ENCODE data around the gene XPA.
"Not testable (repeated sequence)": the region's sequence is repeated elsewhere in the genome, so short reads cannot be mapped to it uniquely, and the experiment has no call there.

The XPA gene

DNA sequence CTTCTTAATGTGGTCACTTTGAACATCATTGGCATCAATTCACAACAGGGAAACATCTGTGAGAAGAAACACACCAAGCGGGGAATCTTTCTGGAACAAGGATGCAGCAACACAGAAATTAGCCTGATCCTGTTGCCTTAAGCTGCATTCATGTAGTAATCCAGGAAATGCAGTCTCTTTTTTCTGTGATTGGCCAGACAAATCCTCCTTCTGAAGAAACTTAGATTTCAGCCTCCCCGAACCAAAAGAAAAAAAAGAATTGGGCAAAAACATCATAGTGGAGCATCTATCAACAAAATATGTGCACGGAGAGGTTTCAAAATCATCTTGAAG lies 7.2 kb upstream of the XPA start:
- TF ChIP-seq, protein P1, sequence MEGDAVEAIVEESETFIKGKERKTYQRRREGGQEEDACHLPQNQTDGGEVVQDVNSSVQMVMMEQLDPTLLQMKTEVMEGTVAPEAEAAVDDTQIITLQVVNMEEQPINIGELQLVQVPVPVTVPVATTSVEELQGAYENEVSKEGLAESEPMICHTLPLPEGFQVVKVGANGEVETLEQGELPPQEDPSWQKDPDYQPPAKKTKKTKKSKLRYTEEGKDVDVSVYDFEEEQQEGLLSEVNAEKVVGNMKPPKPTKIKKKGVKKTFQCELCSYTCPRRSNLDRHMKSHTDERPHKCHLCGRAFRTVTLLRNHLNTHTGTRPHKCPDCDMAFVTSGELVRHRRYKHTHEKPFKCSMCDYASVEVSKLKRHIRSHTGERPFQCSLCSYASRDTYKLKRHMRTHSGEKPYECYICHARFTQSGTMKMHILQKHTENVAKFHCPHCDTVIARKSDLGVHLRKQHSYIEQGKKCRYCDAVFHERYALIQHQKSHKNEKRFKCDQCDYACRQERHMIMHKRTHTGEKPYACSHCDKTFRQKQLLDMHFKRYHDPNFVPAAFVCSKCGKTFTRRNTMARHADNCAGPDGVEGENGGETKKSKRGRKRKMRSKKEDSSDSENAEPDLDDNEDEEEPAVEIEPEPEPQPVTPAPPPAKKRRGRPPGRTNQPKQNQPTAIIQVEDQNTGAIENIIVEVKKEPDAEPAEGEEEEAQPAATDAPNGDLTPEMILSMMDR (IDR thresholded peaks at IDR 0.05; ENCODE audit: insufficient read depth, low read depth, low read length, missing control alignments), result no peak
- no peak overlapping the region for H3K4me3 ChIP-seq (ENCODE audit: low read length)
- DNase-seq (ENCODE audit: low read depth), result no peak

- TF ChIP-seq, protein P1 (IDR thresholded peaks at IDR 0.05; ENCODE audit: insufficient read depth, low read depth, low read length, missing control alignments), result no peak
- H3K4me3 ChIP-seq (ENCODE audit: low read length), result peak overlapping the region; percentile 14
- DNase-seq (ENCODE audit: low read depth), result peak; percentile 91
Observed at GRCh38 chr9:97703437-97704344, 6.6 kb upstream of the XPA start.

DNA sequence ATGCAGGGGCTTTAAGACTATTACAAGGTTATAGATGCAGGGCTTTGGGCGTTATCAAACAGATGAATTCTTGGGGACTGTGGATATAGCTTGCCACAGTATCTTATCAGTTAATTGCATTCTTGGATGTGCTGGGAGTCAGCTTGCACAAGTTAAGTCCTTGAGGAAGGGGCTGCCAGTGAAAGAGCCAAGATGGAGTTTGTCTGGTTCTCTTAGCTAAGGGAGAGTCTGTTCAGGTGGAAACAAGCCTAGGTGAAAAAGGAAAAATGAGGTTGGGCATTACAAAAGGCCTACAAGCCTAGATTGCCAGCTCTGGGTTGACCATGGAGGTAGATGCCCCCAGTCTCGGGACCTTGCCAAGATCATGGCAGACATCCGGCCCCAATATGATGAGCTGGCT lies 2.7 kb upstream of the XPA start:
- DNase-seq (ENCODE audit: low read depth); H3K4me3 ChIP-seq (ENCODE audit: low read length): not testable (repeated sequence)

DNA sequence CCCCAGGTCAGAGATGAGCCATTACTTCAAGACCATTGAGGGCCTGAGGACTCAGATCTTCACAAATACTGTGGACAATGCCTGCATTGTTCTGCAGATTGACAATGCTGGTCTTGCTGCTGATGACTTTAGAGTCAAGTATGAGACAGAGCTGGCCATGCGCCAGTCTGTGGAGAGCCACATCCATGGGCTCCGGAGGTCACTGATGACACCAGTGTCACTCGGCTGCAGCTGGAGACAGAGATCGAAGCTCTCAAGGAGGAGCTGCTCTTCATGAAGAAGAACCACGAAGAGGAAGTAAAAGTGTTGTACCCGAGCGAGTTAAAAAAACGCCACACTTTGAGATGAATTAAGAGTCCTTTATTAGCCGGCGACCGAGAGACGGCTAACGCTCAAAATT lies 2.1 kb upstream of the XPA start:
- not testable (repeated sequence) for DNase-seq (ENCODE audit: low read depth); H3K4me3 ChIP-seq (ENCODE audit: low read length)

- no peak overlapping the region for H3K4me3 ChIP-seq (ENCODE audit: low read length)
- TF ChIP-seq, protein P1 (IDR thresholded peaks at IDR 0.05; ENCODE audit: insufficient read depth, low read depth, low read length, missing control alignments), result no peak
- no peak for DNase-seq (ENCODE audit: low read depth)
Observed at GRCh38 chr9:97698865-97699264, 1.7 kb upstream of the XPA start.

- TF ChIP-seq, protein P1 (IDR thresholded peaks at IDR 0.05; ENCODE audit: insufficient read depth, low read depth, low read length, missing control alignments), result no peak
- H3K4me3 ChIP-seq (ENCODE audit: low read length), result no peak overlapping the region
- DNase-seq (ENCODE audit: low read depth), result no peak
Observed at GRCh38 chr9:97697837-97698236, 697 bp upstream of the XPA start.

DNA sequence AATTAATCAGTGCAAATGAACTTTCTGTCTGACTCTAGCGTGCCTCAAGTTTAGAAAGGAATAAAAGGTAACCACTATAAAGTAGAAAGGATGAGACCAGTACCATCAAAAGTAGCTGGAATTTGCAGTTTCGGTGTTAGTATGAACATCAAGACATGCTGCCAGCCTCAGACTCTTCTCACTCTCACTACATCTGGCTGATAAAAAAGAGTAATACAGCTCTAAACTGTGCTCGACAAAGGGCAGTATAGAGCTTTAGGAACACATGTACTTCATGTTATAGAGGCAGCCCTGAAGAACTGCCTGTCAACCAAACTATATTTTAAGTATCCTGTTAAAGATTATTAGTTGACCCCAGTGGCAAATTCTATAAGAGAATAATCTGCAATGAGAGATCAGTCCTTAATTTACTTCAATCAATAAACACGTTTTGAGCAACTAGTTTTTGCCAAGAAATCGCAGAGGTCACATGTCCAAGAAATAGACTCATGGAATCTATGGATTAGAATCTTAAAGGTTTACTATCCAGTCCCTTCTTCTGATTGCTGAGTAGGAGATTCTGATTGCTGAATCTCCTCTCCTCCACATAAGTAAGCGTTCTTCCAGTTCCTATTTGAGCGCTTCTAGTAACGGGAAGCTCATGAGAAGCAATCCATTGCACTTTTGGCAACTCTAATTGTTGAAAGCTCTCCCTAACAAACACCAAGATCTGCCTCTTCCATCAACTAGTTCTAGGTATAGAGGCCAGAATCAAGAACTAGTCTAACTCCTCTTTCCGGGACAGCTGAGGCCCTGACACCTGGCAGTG lies 941 bp downstream of the XPA start:
- H3K4me3 ChIP-seq (ENCODE audit: low read length), result peak overlapping the region; percentile 79
- TF ChIP-seq, protein P1 (IDR thresholded peaks at IDR 0.05; ENCODE audit: insufficient read depth, low read depth, low read length, missing control alignments), result no peak
- peak; percentile 15 for DNase-seq (ENCODE audit: low read depth)
